Neural cell (in vitro differentiated cells): ENCODE data around the gene ROBO3.

Source experiments
- CTCF ChIP-seq: fragments of 450-650 bp; IDR thresholded peaks from 2 replicates; pipeline ENCODE4 v1.5.1; 2014; ENCODE audit warnings: antibody characterized with exemption, mild to moderate bottlenecking, moderate library complexity; ENCODE audit not compliant: poor library complexity, severe bottlenecking
- TAF1 ChIP-seq: IDR thresholded peaks from 2 replicates; pipeline ENCODE4 v1.6.1; 2012; ENCODE audit warnings: low read depth

GRCh38 chr11:124840666-124841065 is 24.6 kb upstream of the ROBO3 start:
- no peak for TF ChIP-seq CTCF
- no peak for TF ChIP-seq TAF1
